ENCODE results near the gene HOXB3.

Gene HOXB3

DNA sequence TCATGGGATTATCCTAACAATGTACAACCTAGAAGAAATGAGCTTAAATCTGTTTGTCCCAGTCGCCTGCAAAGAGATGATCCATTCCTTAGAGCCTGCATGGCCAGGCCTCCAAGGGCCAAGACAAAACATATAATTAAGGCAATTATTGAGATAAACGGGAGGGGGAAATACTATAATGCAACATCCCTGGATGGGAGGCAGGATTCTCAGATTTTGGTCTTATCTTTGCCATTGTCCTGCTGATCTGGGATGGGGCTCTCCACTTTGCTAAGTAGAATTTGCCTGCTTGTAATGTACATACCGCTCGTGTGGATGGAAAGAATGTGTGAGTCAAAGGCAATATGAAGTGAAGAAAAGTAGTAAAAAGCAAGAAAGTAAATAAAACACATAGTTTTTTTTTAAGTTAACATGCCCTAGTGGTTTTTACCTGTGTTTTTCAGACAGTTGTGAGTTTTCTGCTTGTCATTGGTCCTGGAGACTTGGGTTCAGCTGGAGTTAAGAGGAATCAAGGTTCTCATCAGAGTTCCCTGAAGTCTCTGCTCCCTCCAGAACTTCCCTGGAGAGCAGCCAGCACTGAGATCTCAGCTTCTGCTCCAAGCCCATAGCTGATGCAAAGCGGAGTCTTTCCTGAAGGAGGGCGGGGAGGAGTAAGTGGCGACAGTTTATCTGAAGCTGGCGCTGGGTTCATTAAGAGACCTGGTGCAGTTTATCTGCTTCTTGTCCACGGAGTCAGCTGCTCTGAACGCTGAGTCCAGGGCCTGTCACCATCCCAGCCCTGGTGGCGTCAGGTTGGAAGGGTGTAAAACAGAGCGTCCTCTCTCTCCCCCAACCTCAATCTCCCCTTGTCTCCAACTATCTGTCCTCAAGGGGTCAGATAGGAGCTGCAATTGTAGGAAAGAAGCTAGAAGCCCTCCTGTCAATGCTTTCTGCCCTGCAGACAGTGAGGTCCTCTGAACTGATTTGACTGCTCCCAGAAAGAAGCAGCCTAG is 89.3 kb downstream of the HOXB3 start:
- no peak for DNase-seq (ENCODE audit: low spot score)

- no peak for DNase-seq (ENCODE audit: low spot score)
Observed at GRCh38 chr17:48499735-48500434, 90.2 kb downstream of the HOXB3 start.

GRCh38 chr17:48499248-48499647 is 90.8 kb downstream of the HOXB3 start:
- DNase-seq (ENCODE audit: low spot score) = no peak
